AG04450 (cell line): ENCODE measurements around the gene ADGRE3. TPM values are rescaled to one million over a fixed set of nuclear protein-coding genes. Genes with fewer than 3 reads are reported as not detected.
"Not testable (repeated sequence)": the region's sequence is repeated elsewhere in the genome, so short reads cannot be mapped to it uniquely, and the experiment has no call there.

Experiments used
- CTCF ChIA-PET: fragments of 300-600, 350-600 bp; formaldehyde crosslinking; extraction: SDS; loops from one replicate; lab custom pipeline; 2022; ENCODE audit warnings: antibody characterized with exemption, inconsistent platforms; lab: Charles Lee
- POLR2A ChIA-PET: fragments of 350-600 bp; formaldehyde crosslinking; extraction: SDS; loops from one replicate; lab custom pipeline; 2021; ENCODE audit warnings: antibody characterized with exemption, inconsistent platforms; lab: Yijun Ruan, JAX
- DNase-seq: peaks from one replicate; pipeline ENCODE4 v3.0.0-alpha.2; 2011; ENCODE audit warnings: low read depth, low spot score
- H3K27ac ChIP-seq: one replicate; pipeline ENCODE4 v1.5.1; 2012; ENCODE audit warnings: low read depth, low read length, control low read depth
- H3K27me3 ChIP-seq: one replicate; pipeline ENCODE4 v1.6.0; 2012; ENCODE audit warnings: low read length; ENCODE audit not compliant: control insufficient read depth, insufficient read depth
- H3K4me3 ChIP-seq: 2 replicates; pipeline ENCODE4 v1.5.1; 2011; ENCODE audit warnings: mild to moderate bottlenecking, low read depth, low read length, control low read depth
- H3K9me3 ChIP-seq: 2 replicates; pipeline ENCODE4 v1.5.1; 2012; ENCODE audit warnings: low read length; ENCODE audit not compliant: control insufficient read depth, insufficient read depth
- polyA plus RNA-seq: library from polyadenylated mRNA; depleted of rRNA; stranded (reverse); fragments of >200 nt; gene quantifications from 2 replicates; pipeline ENCODE4 v1.2.3, GENCODE V29; 2011
- TF ChIP-seq, protein P1 (sequence below): IDR thresholded peaks from 2 replicates; pipeline ENCODE4 v1.5.1; 2011; ENCODE audit warnings: low read depth, low read length, control low read depth, inconsistent platforms

ADGRE3 gene
- polyA plus RNA-seq, 1 experiment, result not detected

DNA sequence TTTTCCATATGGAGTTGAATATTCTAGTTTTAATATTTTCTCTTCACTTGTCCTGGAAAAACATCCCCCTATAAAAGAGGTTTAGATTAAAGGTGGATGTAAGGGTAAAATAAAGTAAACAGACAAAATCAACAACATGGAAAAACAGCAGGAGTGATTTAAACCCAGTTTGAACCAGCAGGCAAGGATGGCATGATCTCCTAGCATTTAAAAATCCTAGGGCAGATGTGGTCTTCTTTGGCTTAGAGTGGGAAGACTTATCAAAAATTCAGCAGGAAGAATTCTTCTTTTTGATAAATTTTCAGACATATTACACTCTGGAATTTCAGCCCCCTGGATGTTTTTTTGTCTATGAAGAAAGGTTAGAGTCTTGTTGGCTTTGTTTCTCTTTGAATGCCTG is 55.2 kb downstream of the ADGRE3 start:
- H3K4me3 ChIP-seq, result no peak overlapping the region
- H3K9me3 ChIP-seq, result no peaks in the 10 kb centered on the region; the same call in 1 of the 2 replicates
- no peak for DNase-seq
- POLR2A ChIA-PET, result no interaction called here
- no peak overlapping the region for H3K27ac ChIP-seq
- TF ChIP-seq, protein P1, sequence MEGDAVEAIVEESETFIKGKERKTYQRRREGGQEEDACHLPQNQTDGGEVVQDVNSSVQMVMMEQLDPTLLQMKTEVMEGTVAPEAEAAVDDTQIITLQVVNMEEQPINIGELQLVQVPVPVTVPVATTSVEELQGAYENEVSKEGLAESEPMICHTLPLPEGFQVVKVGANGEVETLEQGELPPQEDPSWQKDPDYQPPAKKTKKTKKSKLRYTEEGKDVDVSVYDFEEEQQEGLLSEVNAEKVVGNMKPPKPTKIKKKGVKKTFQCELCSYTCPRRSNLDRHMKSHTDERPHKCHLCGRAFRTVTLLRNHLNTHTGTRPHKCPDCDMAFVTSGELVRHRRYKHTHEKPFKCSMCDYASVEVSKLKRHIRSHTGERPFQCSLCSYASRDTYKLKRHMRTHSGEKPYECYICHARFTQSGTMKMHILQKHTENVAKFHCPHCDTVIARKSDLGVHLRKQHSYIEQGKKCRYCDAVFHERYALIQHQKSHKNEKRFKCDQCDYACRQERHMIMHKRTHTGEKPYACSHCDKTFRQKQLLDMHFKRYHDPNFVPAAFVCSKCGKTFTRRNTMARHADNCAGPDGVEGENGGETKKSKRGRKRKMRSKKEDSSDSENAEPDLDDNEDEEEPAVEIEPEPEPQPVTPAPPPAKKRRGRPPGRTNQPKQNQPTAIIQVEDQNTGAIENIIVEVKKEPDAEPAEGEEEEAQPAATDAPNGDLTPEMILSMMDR, result no peak
- H3K27me3 ChIP-seq, result no peaks in the 10 kb centered on the region
- CTCF ChIA-PET, result interaction anchor here (0.7 kb wide), 1 partner anchor 38 kb away, joined by 7 read pairs; no protein-coding TSS in a partner anchor

DNA sequence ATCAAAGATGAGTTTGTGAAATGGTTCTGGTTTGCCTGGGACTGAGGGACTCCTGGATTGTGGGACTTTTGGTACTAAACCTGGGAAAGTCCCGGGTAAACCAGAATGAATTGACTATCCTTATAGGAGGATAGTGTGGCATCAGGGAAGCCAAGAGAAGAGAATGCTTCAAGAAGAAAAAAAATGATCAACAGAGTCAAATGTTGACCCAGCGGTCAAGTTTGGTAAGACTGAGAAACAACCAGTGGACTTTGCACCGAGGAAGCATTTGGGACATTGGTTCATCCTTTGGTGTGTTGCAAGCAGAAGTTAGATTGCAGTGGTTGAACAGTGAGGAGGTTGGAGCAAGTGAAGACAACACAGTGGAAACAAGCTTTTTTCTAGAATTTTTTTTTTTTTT is 58.2 kb downstream of the ADGRE3 start:
- H3K4me3 ChIP-seq, result no peak overlapping the region

GRCh38 chr19:14615623-14616022 is 59.0 kb downstream of the ADGRE3 start:
- ChIA-PET POLR2A (no interaction called here), CTCF (no interaction called here)
- DNase-seq, result no peak
- Histone ChIP-seq H3K4me3 (no peak overlapping the region), H3K27ac (no peak overlapping the region), H3K27me3 (no peaks in the 10 kb centered on the region), H3K9me3 (no peaks in the 10 kb centered on the region; the same call in 1 of the 2 replicates)
- TF ChIP-seq, protein P1, result no peak

More for the DNA sequence above, 58.2 kb downstream of the ADGRE3 start:
- no peak for DNase-seq
- ChIA-PET POLR2A (no interaction called here), CTCF (no interaction called here)
- no peaks in the 10 kb centered on the region; the same call in 1 of the 2 replicates for H3K9me3 ChIP-seq
- no peak overlapping the region for H3K27ac ChIP-seq
- no peaks in the 10 kb centered on the region for H3K27me3 ChIP-seq
- TF ChIP-seq, protein P1, result no peak

GRCh38 chr19:14614099-14614412 is 60.6 kb downstream of the ADGRE3 start:
- TF ChIP-seq, protein P1, result no peak
- no peak overlapping the region for H3K4me3 ChIP-seq
- H3K27me3 ChIP-seq, result no peaks in the 10 kb centered on the region
- no peak for DNase-seq
- ChIA-PET POLR2A (no interaction called here), CTCF (no interaction called here)
- H3K9me3 ChIP-seq, result no peaks in the 10 kb centered on the region; the same call in 1 of the 2 replicates
- H3K27ac ChIP-seq, result no peak overlapping the region

- H3K4me3 ChIP-seq, POLR2A ChIA-PET, DNase-seq, H3K27ac ChIP-seq, H3K9me3 ChIP-seq, H3K27me3 ChIP-seq, CTCF ChIA-PET: not testable (repeated sequence)
Observed at GRCh38 chr19:14613399-14614098, 61.1 kb downstream of the ADGRE3 start.
